HepG2 (cell line): Measurements from ENCODE around the gene CHN1. TPM values are rescaled to one million over a fixed set of nuclear protein-coding genes. Genes with fewer than 3 reads are reported as not detected.

Source experiments
- ATAC-seq: fragments of 200-7000 bp; cut with Tn5 transposase; 3 replicates; pipeline ENCODE4 v1.9.1; 2020; ENCODE audit warnings: mild to moderate bottlenecking, moderate library complexity
- BruUV-seq: library from RNA; stranded (reverse); fragments of 400-500 nt; replicated peaks from 2 replicates; lab custom pipeline; 2021; lab: Mats Ljungman, UMichigan
- CTCF ChIA-PET: fragments of 300-600 bp; formaldehyde crosslinking; extraction: SDS; loops from one replicate; lab custom pipeline; 2021; ENCODE audit warnings: low total read pairs, inconsistent platforms, low intra/inter-chr PET ratio; lab: Yijun Ruan, JAX
- POLR2A ChIA-PET: fragments of 350-600 bp; sonication (Branson Sonifier 250); formaldehyde crosslinking; loops from one replicate; lab custom pipeline; 2020; ENCODE audit warnings: antibody characterized with exemption, inconsistent platforms; lab: Yijun Ruan, JAX
- DNase-seq: peaks from one replicate; pipeline ENCODE4 v3.0.0-alpha.2; 2015; ENCODE audit warnings: low spot score
- FAIRE-seq: peaks from 3 replicates; lab custom pipeline; 2011; peaks lifted over from hg19 to GRCh38; lab: Jason Lieb, UNC
- H2AFZ ChIP-seq: one replicate; pipeline ENCODE4 v1.6.1; 2011; ENCODE audit warnings: low read length, inconsistent platforms
- H3K27ac ChIP-seq: fragments of 300-600 bp; 3 replicates; pipeline ENCODE4 v1.8.0; 2011; ENCODE audit warnings: mixed run types, mild to moderate bottlenecking, mixed read lengths, low read length, inconsistent platforms; ENCODE audit not compliant: insufficient read depth; ENCODE audit errors: extremely low read length
- H3K27me3 ChIP-seq, 2 experiments: fragments of 200-600 bp in 1 of 2; 2 replicates in 1 of 2; 3 replicates in 1 of 2; pipeline versions ENCODE4 v1.6.0 to v1.8.0; 2011; ENCODE audit warnings: low read length in 2 of 2, mild to moderate bottlenecking in 2 of 2, moderate library complexity in 2 of 2, inconsistent platforms in 1 of 2; ENCODE audit not compliant: insufficient read depth in 2 of 2, control insufficient read depth in 1 of 2
- H3K36me3 ChIP-seq, 2 experiments: fragments of 200-600 bp in 1 of 2; replicated peaks in 1 of 2; 2 replicates in 1 of 2; 3 replicates in 1 of 2; pipeline versions ENCODE4 v1.5.1 to v1.8.0; 2011; ENCODE audit warnings: low read length in 2 of 2, inconsistent platforms in 1 of 2; ENCODE audit not compliant: insufficient read depth in 2 of 2, control insufficient read depth in 1 of 2
- H3K4me1 ChIP-seq: 2 replicates; pipeline ENCODE4 v1.5.1; 2012; ENCODE audit warnings: low read length, inconsistent platforms; ENCODE audit not compliant: insufficient read depth
- H3K4me2 ChIP-seq: 2 replicates; pipeline ENCODE4 v1.6.0; 2011; ENCODE audit warnings: low read depth, low read length, inconsistent platforms
- H3K4me3 ChIP-seq, 3 experiments: fragments of 200-600 bp in 1 of 3; sonication (generic), shearing (Covaris generic) in 1 of 3; replicated peaks in 1 of 3; 2 replicates each; pipeline ENCODE4 v1.5.1; 2011 to 2016; ENCODE audit warnings: low read length in 3 of 3, inconsistent platforms in 2 of 3, low read depth in 2 of 3, mild to moderate bottlenecking in 2 of 3, control low read depth in 1 of 3, mixed read lengths in 1 of 3; ENCODE audit not compliant: insufficient read depth in 1 of 3
- H3K79me2 ChIP-seq: one replicate; pipeline ENCODE4 v1.6.1; 2011; ENCODE audit warnings: low read length, inconsistent platforms; ENCODE audit not compliant: insufficient read depth
- H3K9ac ChIP-seq: 2 replicates; pipeline ENCODE4 v1.6.0; 2011; ENCODE audit warnings: mild to moderate bottlenecking, low read depth, low read length, inconsistent platforms; ENCODE audit not compliant: insufficient read depth
- H3K9me3 ChIP-seq: 2 replicates; pipeline ENCODE4 v1.5.1; 2012; ENCODE audit warnings: mild to moderate bottlenecking, low read length
- H4K20me1 ChIP-seq: 2 replicates; pipeline ENCODE4 v1.6.0; 2011; ENCODE audit warnings: inconsistent platforms, mild to moderate bottlenecking, low read length, moderate library complexity; ENCODE audit not compliant: insufficient read depth
- E2F5 ChIP-seq: sonication (generic); formaldehyde crosslinking; conservative IDR thresholded peaks from 2 replicates; pipeline ENCODE4 v1.4.0; 2020; ENCODE audit warnings: missing genetic modification reagents
- FOXK1 ChIP-seq: sonication (generic); formaldehyde crosslinking; IDR thresholded peaks from 2 replicates; pipeline ENCODE4 v1.4.0; 2020; ENCODE audit warnings: low read depth, missing genetic modification reagents, borderline replicate concordance
- HES4 ChIP-seq: sonication (generic); formaldehyde crosslinking; IDR thresholded peaks from 2 replicates; pipeline ENCODE4 v1.9.0; 2021; ENCODE audit warnings: mild to moderate bottlenecking, missing genetic modification reagents, borderline replicate concordance
- MTA3 ChIP-seq: sonication (generic); formaldehyde crosslinking; IDR thresholded peaks from 2 replicates; pipeline ENCODE4 v1.4.0; 2020; ENCODE audit warnings: missing genetic modification reagents
- NBN ChIP-seq: fragments of 450-650 bp; conservative IDR thresholded peaks from 2 replicates; pipeline ENCODE4 v1.6.1; 2017
- RFX3 ChIP-seq: IDR thresholded peaks from 2 replicates; pipeline ENCODE4 v1.6.1; 2016; ENCODE audit warnings: missing biosample characterization, missing genetic modification reagents
- RXRA ChIP-seq: sonication (generic); formaldehyde crosslinking; IDR thresholded peaks from 2 replicates; pipeline ENCODE4 v1.5.1; 2020; ENCODE audit warnings: missing genetic modification reagents
- XBP1 ChIP-seq: sonication (generic); formaldehyde crosslinking; IDR thresholded peaks from 2 replicates; pipeline ENCODE4 v1.5.0; 2020; ENCODE audit warnings: missing genetic modification reagents
- YEATS2 ChIP-seq: sonication (generic); formaldehyde crosslinking; IDR thresholded peaks from 2 replicates; pipeline ENCODE4 v1.4.0; 2020; ENCODE audit warnings: missing genetic modification reagents, borderline replicate concordance
- ZBTB2 ChIP-seq: sonication (generic); formaldehyde crosslinking; IDR thresholded peaks from 2 replicates; pipeline ENCODE4 v1.8.0; 2022; ENCODE audit warnings: low read depth, missing genetic modification reagents
- ZBTB8A ChIP-seq: sonication (generic); formaldehyde crosslinking; IDR thresholded peaks from 2 replicates; pipeline ENCODE4 v1.4.0; 2020; ENCODE audit warnings: mild to moderate bottlenecking, low read depth, missing genetic modification reagents, borderline replicate concordance
- ZNF24 ChIP-seq: fragments of 450-650 bp; IDR thresholded peaks from 2 replicates; pipeline ENCODE4 v1.6.1; 2017; ENCODE audit warnings: antibody characterized with exemption, mild to moderate bottlenecking
- WGBS: methylation state at CpG from one replicate; pipeline ENCODE4 v1.1.6; 2017; ENCODE audit warnings: low lambda C conversion rate; 5-methylcytosine and 5-hydroxymethylcytosine counted together
- in situ Hi-C: cut with HindIII; loops from 2 replicates; pipeline ENCODE4 v1.10.0; 2017; ENCODE audit warnings: low pct_unique_long_range_greater_than_20kb; ENCODE audit not compliant: extremely low pct_ligation_motif_present
- intact Hi-C: fragments of 100-400 bp; cut with micrococcal nuclease; formaldehyde crosslinking; loops from one replicate; pipeline ENCODE4 v1.10.0; 2022; ENCODE audit not compliant: unreplicated experiment
- polyA plus RNA-seq, 8 experiments: library from polyadenylated mRNA; depleted of rRNA in 3 of 8; stranded (reverse) in 7 of 8; unstranded in 1 of 8; fragments of >200 nt; fragmentation: Illumina TruSeq in 4 of 8; extraction: Trizol in 4 of 8; gene quantifications; 2 replicates each; pipeline versions ENCODE4 v1.2.1 to v1.2.3, GENCODE V29; 2011 to 2016; ENCODE audit warnings: low read depth in 4 of 8, missing spikeins in 1 of 8, mixed read lengths in 1 of 8; ENCODE audit not compliant: insufficient read depth in 1 of 8
- total RNA-seq, 5 experiments: library from RNA; depleted of rRNA; stranded (reverse); fragments of >200 nt; fragmentation: Illumina TruSeq; extraction: Trizol; gene quantifications; 2 replicates each; pipeline ENCODE4 v1.2.3, GENCODE V29; 2016; ENCODE audit warnings: low read depth in 1 of 5
- TF ChIP-seq, protein P1 (sequence below): sonication (generic); formaldehyde crosslinking; IDR thresholded peaks from 2 replicates; pipeline ENCODE4 v1.4.0; 2020; ENCODE audit warnings: missing genetic modification reagents
- TF ChIP-seq, protein P2 (sequence below): sonication (generic); formaldehyde crosslinking; IDR thresholded peaks from 2 replicates; pipeline ENCODE4 v1.8.1; 2023; ENCODE audit warnings: mild to moderate bottlenecking, missing genetic modification reagents, borderline replicate concordance
- TF ChIP-seq, protein P3 (sequence below): sonication (generic); formaldehyde crosslinking; IDR thresholded peaks from 2 replicates; pipeline ENCODE4 v1.4.0; 2020; ENCODE audit warnings: mild to moderate bottlenecking, missing genetic modification reagents

CHN1 gene
- total and polyA plus RNA-seq, 2 of the 13 experiments (the other 11 are each of a cell fraction or from before 2014, with no cell fraction given) = 2.8 to 3.5 TPM

GRCh38 chr2:174846218-174846617, 159.0 kb downstream of the CHN1 start (continued):
- TF ChIP-seq RXRA (CRISPR knock-in tag) = no peak
- TF ChIP-seq, protein P1, sequence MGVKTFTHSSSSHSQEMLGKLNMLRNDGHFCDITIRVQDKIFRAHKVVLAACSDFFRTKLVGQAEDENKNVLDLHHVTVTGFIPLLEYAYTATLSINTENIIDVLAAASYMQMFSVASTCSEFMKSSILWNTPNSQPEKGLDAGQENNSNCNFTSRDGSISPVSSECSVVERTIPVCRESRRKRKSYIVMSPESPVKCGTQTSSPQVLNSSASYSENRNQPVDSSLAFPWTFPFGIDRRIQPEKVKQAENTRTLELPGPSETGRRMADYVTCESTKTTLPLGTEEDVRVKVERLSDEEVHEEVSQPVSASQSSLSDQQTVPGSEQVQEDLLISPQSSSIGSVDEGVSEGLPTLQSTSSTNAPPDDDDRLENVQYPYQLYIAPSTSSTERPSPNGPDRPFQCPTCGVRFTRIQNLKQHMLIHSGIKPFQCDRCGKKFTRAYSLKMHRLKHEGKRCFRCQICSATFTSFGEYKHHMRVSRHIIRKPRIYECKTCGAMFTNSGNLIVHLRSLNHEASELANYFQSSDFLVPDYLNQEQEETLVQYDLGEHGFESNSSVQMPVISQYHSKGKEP (CRISPR knock-in tag) = no peak
- no peak for TF ChIP-seq ZBTB2 (CRISPR knock-in tag)
- no peak for TF ChIP-seq RFX3 (CRISPR knock-in tag)
- no peak for TF ChIP-seq E2F5 (CRISPR knock-in tag)
- no peak for TF ChIP-seq HES4 (CRISPR knock-in tag)
- TF ChIP-seq, protein P2, sequence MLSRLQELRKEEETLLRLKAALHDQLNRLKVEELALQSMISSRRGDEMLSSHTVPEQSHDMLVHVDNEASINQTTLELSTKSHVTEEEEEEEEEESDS (CRISPR knock-in tag) = no peak

DNA sequence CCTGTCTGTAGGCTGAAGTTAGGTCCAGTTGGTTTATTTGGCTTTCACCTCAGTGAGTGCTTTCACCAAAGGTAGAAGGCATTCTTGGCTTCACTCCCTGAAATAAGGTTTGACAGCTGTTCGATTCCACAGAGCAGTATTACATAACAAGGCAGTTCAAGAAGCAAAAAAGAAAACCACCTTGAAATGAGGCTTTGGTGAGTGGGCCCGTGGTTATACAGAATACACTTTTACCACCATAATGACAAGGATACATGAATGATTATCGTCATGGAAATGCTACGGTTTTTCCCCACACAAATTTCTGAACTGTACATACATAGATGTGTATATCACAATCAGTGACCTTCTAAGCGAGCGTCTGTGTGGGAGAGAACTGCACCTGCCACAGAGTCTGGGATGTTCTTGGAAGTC, 160.9 kb downstream of the CHN1 start:
- Histone ChIP-seq H3K79me2 (no peaks in the 10 kb centered on the region), H3K4me2 (no peak overlapping the region), H3K27me3 (peaks cover 0 to 4% of the 10 kb centered on the region in 2 experiments; a peak in 1 of 5 replicates), H2AFZ (no peak overlapping the region), H3K9ac (no peak overlapping the region), H3K9me3 (no peaks in the 10 kb centered on the region), H3K4me1 (no peaks in the 10 kb centered on the region), H3K36me3 (no peaks in the 10 kb centered on the region), H3K27ac (no peak overlapping the region), H4K20me1 (no peaks in the 10 kb centered on the region), H3K4me3 (no peak overlapping the region)
- BruUV-seq = no TSS peak
- FAIRE-seq = no peak
- in situ Hi-C loops = no loop called here
- ChIA-PET POLR2A (interaction anchor here (0.7 kb wide), 1 partner anchor 40 kb away, joined by 3 read pairs; no protein-coding TSS in a partner anchor), CTCF (no interaction called here)
- no peak for ATAC-seq
- 26% methylated on average over 6 of the region's 6 CpGs for WGBS
- intact Hi-C loops = no loop called here
- no peak for DNase-seq
- TF ChIP-seq ZBTB8A (CRISPR knock-in tag) (no peak), MTA3 (no peak), NBN (no peak), ZNF24 (no peak), FOXK1 (CRISPR knock-in tag) (no peak), XBP1 (CRISPR knock-in tag) (no peak), YEATS2 (CRISPR knock-in tag) (no peak)
- TF ChIP-seq, protein P3, sequence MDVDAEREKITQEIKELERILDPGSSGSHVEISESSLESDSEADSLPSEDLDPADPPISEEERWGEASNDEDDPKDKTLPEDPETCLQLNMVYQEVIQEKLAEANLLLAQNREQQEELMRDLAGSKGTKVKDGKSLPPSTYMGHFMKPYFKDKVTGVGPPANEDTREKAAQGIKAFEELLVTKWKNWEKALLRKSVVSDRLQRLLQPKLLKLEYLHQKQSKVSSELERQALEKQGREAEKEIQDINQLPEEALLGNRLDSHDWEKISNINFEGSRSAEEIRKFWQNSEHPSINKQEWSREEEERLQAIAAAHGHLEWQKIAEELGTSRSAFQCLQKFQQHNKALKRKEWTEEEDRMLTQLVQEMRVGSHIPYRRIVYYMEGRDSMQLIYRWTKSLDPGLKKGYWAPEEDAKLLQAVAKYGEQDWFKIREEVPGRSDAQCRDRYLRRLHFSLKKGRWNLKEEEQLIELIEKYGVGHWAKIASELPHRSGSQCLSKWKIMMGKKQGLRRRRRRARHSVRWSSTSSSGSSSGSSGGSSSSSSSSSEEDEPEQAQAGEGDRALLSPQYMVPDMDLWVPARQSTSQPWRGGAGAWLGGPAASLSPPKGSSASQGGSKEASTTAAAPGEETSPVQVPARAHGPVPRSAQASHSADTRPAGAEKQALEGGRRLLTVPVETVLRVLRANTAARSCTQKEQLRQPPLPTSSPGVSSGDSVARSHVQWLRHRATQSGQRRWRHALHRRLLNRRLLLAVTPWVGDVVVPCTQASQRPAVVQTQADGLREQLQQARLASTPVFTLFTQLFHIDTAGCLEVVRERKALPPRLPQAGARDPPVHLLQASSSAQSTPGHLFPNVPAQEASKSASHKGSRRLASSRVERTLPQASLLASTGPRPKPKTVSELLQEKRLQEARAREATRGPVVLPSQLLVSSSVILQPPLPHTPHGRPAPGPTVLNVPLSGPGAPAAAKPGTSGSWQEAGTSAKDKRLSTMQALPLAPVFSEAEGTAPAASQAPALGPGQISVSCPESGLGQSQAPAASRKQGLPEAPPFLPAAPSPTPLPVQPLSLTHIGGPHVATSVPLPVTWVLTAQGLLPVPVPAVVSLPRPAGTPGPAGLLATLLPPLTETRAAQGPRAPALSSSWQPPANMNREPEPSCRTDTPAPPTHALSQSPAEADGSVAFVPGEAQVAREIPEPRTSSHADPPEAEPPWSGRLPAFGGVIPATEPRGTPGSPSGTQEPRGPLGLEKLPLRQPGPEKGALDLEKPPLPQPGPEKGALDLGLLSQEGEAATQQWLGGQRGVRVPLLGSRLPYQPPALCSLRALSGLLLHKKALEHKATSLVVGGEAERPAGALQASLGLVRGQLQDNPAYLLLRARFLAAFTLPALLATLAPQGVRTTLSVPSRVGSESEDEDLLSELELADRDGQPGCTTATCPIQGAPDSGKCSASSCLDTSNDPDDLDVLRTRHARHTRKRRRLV (CRISPR knock-in tag) = no peak
